ENCODE data around the gene PROM1. TPM values are rescaled to one million over a fixed set of nuclear protein-coding genes. Genes with fewer than 3 reads are reported as not detected.
A peak's percentile ranks its signal among the peaks of the same experiment; 100 is the strongest.

Gene PROM1
- total RNA-seq, result under 1 TPM in 2 of 3 donors, not detected in 1; 0.46 to 0.66 TPM

DNA sequence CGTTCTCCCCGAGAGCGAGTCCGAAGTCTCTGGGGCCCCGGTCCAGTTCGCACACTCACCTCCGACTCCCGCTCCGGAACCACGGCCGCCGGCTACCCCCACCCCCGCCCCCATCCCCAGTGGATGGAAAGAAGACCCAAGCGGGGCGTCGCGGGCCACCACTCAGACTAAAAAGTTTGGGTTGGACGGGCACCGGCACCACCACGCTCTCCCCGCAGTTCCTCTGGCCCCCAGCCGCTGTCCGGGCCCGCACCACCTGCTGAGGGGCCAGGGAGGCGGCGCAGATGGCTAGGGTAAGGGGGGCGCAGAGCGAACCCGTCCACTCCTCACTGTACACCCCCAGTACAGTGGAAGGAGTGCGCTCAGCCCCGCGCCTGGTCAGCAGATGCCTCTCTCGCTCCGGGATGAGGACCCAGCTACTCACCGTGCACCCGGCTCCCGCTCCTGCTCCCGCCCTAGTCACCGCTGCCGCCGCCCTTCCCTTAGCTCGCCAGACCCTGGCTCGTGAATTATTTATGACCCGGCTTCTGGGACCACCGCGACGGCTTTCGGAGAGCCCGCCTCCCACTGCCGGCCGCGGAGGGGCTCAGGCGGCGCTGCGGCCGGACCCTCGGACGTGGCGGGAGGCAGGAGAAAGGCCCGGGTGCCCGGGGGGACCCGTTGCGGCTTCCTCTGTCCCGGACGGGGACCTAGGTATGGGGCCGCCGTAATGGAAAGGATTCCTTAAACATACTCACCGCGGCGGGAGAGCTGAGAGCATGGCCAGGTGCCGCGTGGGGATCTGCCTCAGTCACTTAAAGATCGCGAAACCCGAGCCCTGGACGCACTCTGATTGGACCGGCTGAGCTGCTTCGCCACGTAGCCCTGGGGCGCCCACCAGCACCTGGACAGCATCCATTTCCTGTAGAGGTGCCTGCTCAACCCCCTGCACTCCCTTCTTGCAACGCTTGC is at the start of gene PROM1:
TSS of gene PROM1 (minus strand) at position 783 of the 951 bp plus-strand sequence. CDS start 8,117 bp downstream, outside the sequence.
- DNase-seq, result no peak
- Mint-ChIP-seq H3K36me3 (ENCODE audit: insufficient read depth) (no peaks in the 10 kb centered on the region), H3K4me3 (peak within 1 kb of the TSS; percentile 70), H3K9me3 (no peaks in the 10 kb centered on the region), H3K4me1 (ENCODE audit: low read depth) (peaks cover 16% of the 10 kb centered on the region), H3K27me3 (ENCODE audit: low read depth) (peaks cover 70% of the 10 kb centered on the region)
- ATAC-seq, result peak; percentile 37 to 38

DNA sequence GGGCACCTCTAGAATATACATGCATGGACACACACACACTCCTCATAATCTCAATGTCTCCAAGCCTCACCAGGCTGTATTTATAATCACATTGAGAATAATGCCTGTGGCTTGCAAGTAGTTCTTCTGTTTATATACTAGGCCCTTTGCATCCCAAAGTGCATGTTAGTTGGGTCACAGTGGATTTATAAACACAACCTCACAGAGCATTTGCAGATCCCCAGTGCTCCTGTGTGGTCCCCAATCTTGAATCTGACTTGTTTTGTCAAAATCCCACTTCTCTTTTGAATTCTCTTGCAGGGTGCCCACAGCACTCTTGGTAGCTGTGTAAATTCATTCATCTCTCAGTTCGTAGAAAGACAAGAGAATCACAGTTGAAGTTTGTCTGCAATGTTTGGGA is 49.6 kb upstream of the PROM1 start:
- DNase-seq, result no peak
- H3K9me3 Mint-ChIP-seq, result peaks cover 4% of the 10 kb centered on the region
- H3K4me3 Mint-ChIP-seq, result no peak overlapping the region
- no peaks in the 10 kb centered on the region for H3K4me1 Mint-ChIP-seq (ENCODE audit: low read depth)
- peaks cover 20% of the 10 kb centered on the region for H3K27me3 Mint-ChIP-seq (ENCODE audit: low read depth)
- ATAC-seq, result no peak
- H3K36me3 Mint-ChIP-seq (ENCODE audit: insufficient read depth), result no peaks in the 10 kb centered on the region

GRCh38 chr4:16131293-16131692 is 47.5 kb upstream of the PROM1 start:
- ATAC-seq (no peak), DNase-seq (no peak)
- H3K36me3 Mint-ChIP-seq (ENCODE audit: insufficient read depth), result no peaks in the 10 kb centered on the region
- H3K4me1 Mint-ChIP-seq (ENCODE audit: low read depth), result no peaks in the 10 kb centered on the region
- peaks cover 13% of the 10 kb centered on the region for H3K27me3 Mint-ChIP-seq (ENCODE audit: low read depth)
- H3K9me3 Mint-ChIP-seq, result peaks cover 4% of the 10 kb centered on the region
- no peak overlapping the region for H3K4me3 Mint-ChIP-seq

DNA sequence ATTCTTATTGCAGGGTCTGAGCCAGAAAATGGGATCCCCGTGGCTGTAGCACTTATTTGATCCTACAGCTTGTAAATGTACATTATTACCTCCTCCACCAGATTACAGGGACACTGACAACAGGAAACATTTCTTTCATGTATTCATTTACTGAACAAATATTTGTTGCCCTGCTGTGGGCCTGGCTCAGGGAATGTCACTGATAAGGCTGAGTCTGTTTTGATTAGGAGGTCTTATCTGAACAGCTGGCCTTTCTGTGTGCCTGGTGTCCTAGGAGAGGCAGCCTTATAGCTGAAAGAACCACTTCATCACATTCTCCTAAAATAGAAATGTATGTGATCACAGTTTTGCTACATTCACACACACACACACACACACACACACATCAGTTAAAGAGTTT is 45.5 kb upstream of the PROM1 start:
- H3K4me1 Mint-ChIP-seq (ENCODE audit: low read depth), result no peaks in the 10 kb centered on the region

GRCh38 chr4:16126714-16127113 is 42.9 kb upstream of the PROM1 start:
- Mint-ChIP-seq H3K27me3 (ENCODE audit: low read depth) (peaks cover 2% of the 10 kb centered on the region), H3K4me1 (ENCODE audit: low read depth) (peaks cover 17% of the 10 kb centered on the region), H3K9me3 (no peaks in the 10 kb centered on the region), H3K4me3 (no peak overlapping the region), H3K36me3 (ENCODE audit: insufficient read depth) (no peaks in the 10 kb centered on the region)
- DNase-seq (no peak), ATAC-seq (no peak)

More for the DNA sequence above, 45.5 kb upstream of the PROM1 start:
- no peaks in the 10 kb centered on the region for H3K9me3 Mint-ChIP-seq
- H3K4me3 Mint-ChIP-seq, result no peak overlapping the region
- DNase-seq, result no peak
- peaks cover 10% of the 10 kb centered on the region for H3K27me3 Mint-ChIP-seq (ENCODE audit: low read depth)
- ATAC-seq, result no peak
- no peaks in the 10 kb centered on the region for H3K36me3 Mint-ChIP-seq (ENCODE audit: insufficient read depth)

GRCh38 chr4:16125571-16126445 is 42.0 kb upstream of the PROM1 start:
- Mint-ChIP-seq H3K27me3 (ENCODE audit: low read depth) (peaks cover 2% of the 10 kb centered on the region), H3K36me3 (ENCODE audit: insufficient read depth) (no peaks in the 10 kb centered on the region), H3K9me3 (no peaks in the 10 kb centered on the region), H3K4me3 (no peak overlapping the region), H3K4me1 (ENCODE audit: low read depth) (peaks cover 17% of the 10 kb centered on the region)
- no peak for ATAC-seq
- DNase-seq, result no peak

GRCh38 chr4:16124232-16124631 is 40.4 kb upstream of the PROM1 start:
- Mint-ChIP-seq H3K27me3 (ENCODE audit: low read depth) (peaks cover 2% of the 10 kb centered on the region), H3K4me3 (no peak overlapping the region), H3K36me3 (ENCODE audit: insufficient read depth) (no peaks in the 10 kb centered on the region), H3K9me3 (no peaks in the 10 kb centered on the region), H3K4me1 (ENCODE audit: low read depth) (peaks cover 17% of the 10 kb centered on the region)
- DNase-seq, result no peak
- no peak for ATAC-seq

DNA sequence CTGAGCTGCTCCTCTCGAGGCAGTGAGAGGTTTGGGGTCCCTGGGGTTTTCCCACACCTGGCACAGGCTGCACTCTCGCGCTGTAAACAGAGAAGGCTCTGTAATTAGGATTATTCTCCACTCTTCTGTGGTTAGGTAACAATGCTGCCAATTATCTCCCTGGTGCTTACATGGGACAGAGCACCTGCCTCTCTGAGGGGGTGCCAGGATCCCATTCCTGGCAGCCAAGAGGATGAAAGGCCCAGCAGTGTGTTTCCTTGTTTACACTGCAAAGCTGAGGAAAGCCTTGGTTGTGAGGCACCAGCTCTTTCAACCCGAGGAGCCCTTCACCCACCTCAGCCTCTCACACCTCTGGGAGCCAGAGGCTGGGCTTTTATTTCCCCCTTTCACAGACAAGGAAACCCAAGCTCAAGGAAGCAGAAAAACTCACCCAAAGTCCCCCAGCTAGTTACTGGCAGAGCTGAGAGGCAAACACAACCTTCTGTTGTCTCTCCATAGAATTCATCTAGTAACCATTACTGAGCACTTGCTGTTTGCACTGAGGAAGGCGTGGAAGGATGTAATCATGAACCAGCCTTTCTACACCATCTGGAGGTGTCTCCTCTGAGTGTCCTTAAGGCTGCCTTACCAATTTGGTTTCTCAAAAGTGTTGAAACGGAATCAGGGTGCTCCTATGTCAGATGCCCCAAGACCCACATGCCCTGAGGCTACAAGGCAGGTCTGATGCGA is 39.7 kb upstream of the PROM1 start:
- ATAC-seq, result peak; percentile 20 to 27
- Mint-ChIP-seq H3K27me3 (ENCODE audit: low read depth) (peaks cover 2% of the 10 kb centered on the region), H3K9me3 (no peaks in the 10 kb centered on the region), H3K4me1 (ENCODE audit: low read depth) (peaks cover 17% of the 10 kb centered on the region), H3K36me3 (ENCODE audit: insufficient read depth) (no peaks in the 10 kb centered on the region), H3K4me3 (no peak overlapping the region)
- no peak for DNase-seq

DNA sequence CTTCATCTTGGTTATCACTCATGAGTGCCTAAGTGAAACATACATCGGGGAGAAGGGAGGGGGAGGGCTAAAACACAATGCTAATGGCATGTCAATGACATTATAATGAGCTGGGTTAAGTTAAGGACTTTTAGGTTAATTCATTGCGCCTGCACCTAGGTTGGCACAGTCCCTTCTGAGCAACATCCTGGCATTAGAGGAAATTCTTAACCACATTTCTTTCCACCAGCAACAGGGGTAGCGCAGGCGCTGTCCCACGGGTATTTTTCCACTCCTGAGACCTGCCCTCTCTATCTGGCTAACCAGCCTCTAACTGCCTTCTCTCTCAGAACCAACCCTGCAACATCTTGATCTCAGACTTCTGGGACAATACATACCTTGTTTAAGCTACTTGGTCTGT is 39.0 kb upstream of the PROM1 start:
- Mint-ChIP-seq H3K4me1 (ENCODE audit: low read depth) (peaks cover 17% of the 10 kb centered on the region), H3K9me3 (no peaks in the 10 kb centered on the region), H3K36me3 (ENCODE audit: insufficient read depth) (no peaks in the 10 kb centered on the region), H3K27me3 (ENCODE audit: low read depth) (peaks cover 2% of the 10 kb centered on the region), H3K4me3 (no peak overlapping the region)
- ATAC-seq (peak; percentile 53 to 67), DNase-seq (no peak)

- Mint-ChIP-seq H3K9me3 (no peaks in the 10 kb centered on the region), H3K4me1 (ENCODE audit: low read depth) (peaks cover 17% of the 10 kb centered on the region), H3K27me3 (ENCODE audit: low read depth) (peaks cover 2% of the 10 kb centered on the region), H3K36me3 (ENCODE audit: insufficient read depth) (no peaks in the 10 kb centered on the region), H3K4me3 (no peak overlapping the region)
- DNase-seq (no peak), ATAC-seq (no peak)
Observed at GRCh38 chr4:16122308-16122711, 38.5 kb upstream of the PROM1 start.

DNA sequence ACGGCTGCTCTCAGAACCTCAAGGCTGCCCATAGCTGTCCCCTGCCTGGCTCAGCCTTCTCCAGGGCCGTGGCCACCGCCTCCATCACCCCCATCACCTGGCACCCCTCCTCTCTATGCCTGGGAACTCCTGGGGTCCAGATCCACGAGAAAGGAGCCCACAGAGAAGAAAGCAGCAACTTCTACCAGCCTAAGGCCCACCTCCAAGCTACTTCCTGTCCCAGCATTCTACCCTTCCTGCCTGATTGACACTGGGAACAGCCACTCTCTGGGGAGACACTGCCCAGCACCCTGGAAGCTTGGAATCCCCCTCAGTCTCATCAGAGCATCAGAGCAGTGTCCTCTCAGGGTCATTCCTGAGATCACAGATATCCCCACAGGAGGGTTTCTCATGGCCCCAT is 36.9 kb upstream of the PROM1 start:
- Mint-ChIP-seq H3K27me3 (ENCODE audit: low read depth) (peaks cover 3% of the 10 kb centered on the region), H3K4me3 (no peak overlapping the region), H3K36me3 (ENCODE audit: insufficient read depth) (no peaks in the 10 kb centered on the region), H3K4me1 (ENCODE audit: low read depth) (peaks cover 17% of the 10 kb centered on the region), H3K9me3 (no peaks in the 10 kb centered on the region)
- DNase-seq (no peak), ATAC-seq (no peak)

- no peaks in the 10 kb centered on the region for H3K9me3 Mint-ChIP-seq
- H3K27me3 Mint-ChIP-seq (ENCODE audit: low read depth), result peaks cover 6% of the 10 kb centered on the region
- ATAC-seq, result no peak
- peaks cover 17% of the 10 kb centered on the region for H3K4me1 Mint-ChIP-seq (ENCODE audit: low read depth)
- no peak overlapping the region for H3K4me3 Mint-ChIP-seq
- no peaks in the 10 kb centered on the region for H3K36me3 Mint-ChIP-seq (ENCODE audit: insufficient read depth)
- DNase-seq, result no peak
Observed at GRCh38 chr4:16119981-16120380, 36.2 kb upstream of the PROM1 start.

- DNase-seq (no peak), ATAC-seq (no peak)
- no peak overlapping the region for H3K4me3 Mint-ChIP-seq
- H3K4me1 Mint-ChIP-seq (ENCODE audit: low read depth), result peaks cover 10% of the 10 kb centered on the region
- no peaks in the 10 kb centered on the region for H3K36me3 Mint-ChIP-seq (ENCODE audit: insufficient read depth)
- no peaks in the 10 kb centered on the region for H3K9me3 Mint-ChIP-seq
- H3K27me3 Mint-ChIP-seq (ENCODE audit: low read depth), result peaks cover 15% of the 10 kb centered on the region
Observed at GRCh38 chr4:16118090-16118489, 34.3 kb upstream of the PROM1 start.

DNA sequence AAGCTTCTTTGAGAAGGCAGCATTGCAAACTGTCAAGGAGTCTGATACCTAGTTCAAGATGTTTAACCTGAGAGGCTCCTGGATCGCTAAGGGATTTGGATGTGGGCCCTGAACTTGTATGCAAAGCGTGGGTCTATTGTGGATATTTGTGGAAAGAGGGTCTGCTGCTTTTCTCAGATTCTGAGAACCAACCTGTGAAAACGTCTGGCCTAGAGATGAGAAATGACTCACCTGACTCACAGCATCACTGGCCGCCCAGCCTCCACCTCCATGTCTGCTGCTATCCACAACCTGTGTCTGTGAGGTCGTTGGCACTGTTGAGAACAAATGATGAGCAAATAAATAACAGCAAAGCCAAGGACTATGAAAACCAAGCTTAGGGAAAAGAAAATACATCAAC is 33.3 kb upstream of the PROM1 start:
- H3K36me3 Mint-ChIP-seq (ENCODE audit: insufficient read depth), result no peaks in the 10 kb centered on the region
- H3K4me1 Mint-ChIP-seq (ENCODE audit: low read depth), result peaks cover 2% of the 10 kb centered on the region
- ATAC-seq, result no peak
- no peaks in the 10 kb centered on the region for H3K9me3 Mint-ChIP-seq
- H3K4me3 Mint-ChIP-seq, result no peak overlapping the region
- no peak for DNase-seq
- peaks cover 19% of the 10 kb centered on the region for H3K27me3 Mint-ChIP-seq (ENCODE audit: low read depth)

Data from activated T-cell treated with anti-CD3 and anti-CD28 coated beads, Interleukin-2, amount 50 U/mL, for 4 hours (primary cell).